RPMI7951 (cell line): ENCODE results near the gene NUP58. TPM values are rescaled to one million over a fixed set of nuclear protein-coding genes. Genes with fewer than 3 reads are reported as not detected.
"Not testable (repeated sequence)": the region's sequence is repeated elsewhere in the genome, so short reads cannot be mapped to it uniquely, and the experiment has no call there.

ENCODE experiments used
- DNase-seq: peaks from one replicate; pipeline ENCODE4 v3.0.0-alpha.2; 2012; ENCODE audit warnings: low read depth
- total RNA-seq: library from RNA; depleted of rRNA; stranded (reverse); fragments of >200 nt; shearing (Covaris generic); gene quantifications from 2 replicates; pipeline ENCODE4 v1.2.3, GENCODE V29; 2014

NUP58 gene
- total RNA-seq, 1 experiment from 2014 or later: 54.2 TPM

GRCh38 chr13:25306671-25307464 lies 5.4 kb downstream of the NUP58 start:
- no peak for DNase-seq

GRCh38 chr13:25310891-25311290 lies 9.5 kb downstream of the NUP58 start:
- no peak for DNase-seq

GRCh38 chr13:25318946-25319345 lies 17.5 kb downstream of the NUP58 start:
- peak; percentile 38 for DNase-seq

- no peak for DNase-seq
These were observed 18.3 kb downstream of the NUP58 start for GRCh38 chr13:25319771-25320170.

GRCh38 chr13:25324100-25324499 lies 22.7 kb downstream of the NUP58 start:
- DNase-seq: no peak

GRCh38 chr13:25329706-25330105 lies 28.3 kb downstream of the NUP58 start:
- DNase-seq: peak; percentile 9

GRCh38 chr13:25330541-25330940 lies 29.1 kb downstream of the NUP58 start:
- no peak for DNase-seq

- DNase-seq: no peak
These were observed 34.4 kb downstream of the NUP58 start for GRCh38 chr13:25335856-25336255.

- no peak for DNase-seq
These were observed 44.2 kb downstream of the NUP58 start for GRCh38 chr13:25345576-25345975.

- no peak for DNase-seq
These were observed 45.7 kb downstream of the NUP58 start for GRCh38 chr13:25347151-25347550.

GRCh38 chr13:25351404-25351803 lies 50.0 kb downstream of the NUP58 start:
- DNase-seq: no peak

- DNase-seq: no peak
These were observed 50.8 kb downstream of the NUP58 start for GRCh38 chr13:25352230-25352629.

GRCh38 chr13:25352806-25353205 lies 51.4 kb downstream of the NUP58 start:
- DNase-seq: no peak

- DNase-seq: no peak
These were observed 51.9 kb downstream of the NUP58 start for GRCh38 chr13:25353344-25353743.

GRCh38 chr13:25354377-25354776 lies 53.0 kb downstream of the NUP58 start:
- no peak for DNase-seq

- not testable (repeated sequence) for DNase-seq
These were observed 59.0 kb downstream of the NUP58 start for GRCh38 chr13:25360443-25360842.

- DNase-seq: no peak
These were observed 64.4 kb downstream of the NUP58 start for GRCh38 chr13:25365720-25366235.

- no peak for DNase-seq
These were observed 69.9 kb downstream of the NUP58 start for GRCh38 chr13:25371158-25371874.

GRCh38 chr13:25371875-25372283 lies 70.5 kb downstream of the NUP58 start, which contains the start of gene ATP8A2:
Gene ATP8A2, plus strand, starts transcription at chr13:25371974. Its CDS starts 239 bp downstream, at chr13:25372213.
- DNase-seq: no peak

- no peak for DNase-seq
These were observed 71.1 kb downstream of the NUP58 start for GRCh38 chr13:25372284-25373081.

- DNase-seq: peak; percentile 29
These were observed 74.4 kb downstream of the NUP58 start for GRCh38 chr13:25375727-25376358.
